ENCODE measurements around the gene TMEM33.

DNA sequence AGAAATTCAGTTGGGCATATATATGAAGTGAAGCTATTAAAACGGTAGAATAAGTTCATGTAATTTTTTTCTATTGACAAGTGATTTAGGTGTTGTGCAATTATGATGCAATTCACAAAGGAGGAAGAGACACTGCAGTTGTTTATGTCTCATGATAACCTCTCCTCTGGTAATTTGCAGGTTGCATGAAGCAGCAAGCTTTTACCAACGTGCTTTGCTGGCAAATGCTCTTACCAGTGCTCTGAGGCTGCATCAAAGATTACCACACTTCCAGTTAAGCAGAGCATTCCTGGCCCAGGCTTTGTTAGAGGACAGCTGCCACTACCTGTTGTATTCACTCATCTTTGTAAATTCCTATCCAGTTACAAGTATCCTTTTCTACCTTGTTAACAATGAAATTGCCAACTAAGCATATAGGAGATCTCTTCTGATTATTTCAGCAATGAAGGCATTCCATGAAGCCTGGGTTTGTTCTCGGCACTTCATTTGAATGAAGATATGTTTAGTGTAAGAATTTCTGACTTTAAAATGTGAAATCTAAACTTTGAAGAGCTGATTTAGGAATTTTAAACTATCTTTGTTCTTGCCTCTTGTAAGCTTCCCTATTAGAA lies 3.9 kb downstream of the TMEM33 start:
- TF ChIP-seq, protein P1, sequence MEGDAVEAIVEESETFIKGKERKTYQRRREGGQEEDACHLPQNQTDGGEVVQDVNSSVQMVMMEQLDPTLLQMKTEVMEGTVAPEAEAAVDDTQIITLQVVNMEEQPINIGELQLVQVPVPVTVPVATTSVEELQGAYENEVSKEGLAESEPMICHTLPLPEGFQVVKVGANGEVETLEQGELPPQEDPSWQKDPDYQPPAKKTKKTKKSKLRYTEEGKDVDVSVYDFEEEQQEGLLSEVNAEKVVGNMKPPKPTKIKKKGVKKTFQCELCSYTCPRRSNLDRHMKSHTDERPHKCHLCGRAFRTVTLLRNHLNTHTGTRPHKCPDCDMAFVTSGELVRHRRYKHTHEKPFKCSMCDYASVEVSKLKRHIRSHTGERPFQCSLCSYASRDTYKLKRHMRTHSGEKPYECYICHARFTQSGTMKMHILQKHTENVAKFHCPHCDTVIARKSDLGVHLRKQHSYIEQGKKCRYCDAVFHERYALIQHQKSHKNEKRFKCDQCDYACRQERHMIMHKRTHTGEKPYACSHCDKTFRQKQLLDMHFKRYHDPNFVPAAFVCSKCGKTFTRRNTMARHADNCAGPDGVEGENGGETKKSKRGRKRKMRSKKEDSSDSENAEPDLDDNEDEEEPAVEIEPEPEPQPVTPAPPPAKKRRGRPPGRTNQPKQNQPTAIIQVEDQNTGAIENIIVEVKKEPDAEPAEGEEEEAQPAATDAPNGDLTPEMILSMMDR (IDR thresholded peaks at IDR 0.05) = no peak
- TF ChIP-seq BHLHE40 (IDR thresholded peaks at IDR 0.05; ENCODE audit: low read depth, low read length) (no peak), MAZ (IDR thresholded peaks at IDR 0.05; ENCODE audit: borderline replicate concordance, low read depth, low read length) (no peak), POLR2A (IDR thresholded peaks at IDR 0.05; ENCODE audit: low read length) (no peak), KDM5A (IDR thresholded peaks at IDR 0.05) (no peak), TP53 (CRISPR knock-in tag; IDR thresholded peaks at IDR 0.05) (no peak), NPAS2 (CRISPR knock-in tag; IDR thresholded peaks at IDR 0.05; ENCODE audit: borderline replicate concordance) (no peak)
- TF ChIP-seq, protein P2, sequence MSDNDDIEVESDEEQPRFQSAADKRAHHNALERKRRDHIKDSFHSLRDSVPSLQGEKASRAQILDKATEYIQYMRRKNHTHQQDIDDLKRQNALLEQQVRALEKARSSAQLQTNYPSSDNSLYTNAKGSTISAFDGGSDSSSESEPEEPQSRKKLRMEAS (IDR thresholded peaks at IDR 0.05) = no peak
